Right lobe of liver (tissue), 4 donors: Measurements from ENCODE around the gene CSF1.

Experiments used
- CTCF ChIP-seq, 4 donors: fragments of 200-600 bp in 3 of 4; fragments of 450-650 bp in 1 of 4; IDR thresholded peaks; one replicate each; pipeline versions ENCODE4 v1.5.1 to v1.8.0; 2016 to 2022; ENCODE audit warnings: antibody characterized with exemption in 4 of 4, mild to moderate bottlenecking in 2 of 4
- POLR2A ChIP-seq: fragments of 450-650 bp; IDR thresholded peaks from one replicate; pipeline ENCODE4 v1.6.1; 2017; ENCODE audit warnings: antibody characterized with exemption, mild to moderate bottlenecking
- donor health status: DM: no; HTN: no; CAD: no.
- donor health status: DM: no; HTN: no; CAD: no.
- donor health status: DM: no; HTN: yes; CAD: no.

DNA sequence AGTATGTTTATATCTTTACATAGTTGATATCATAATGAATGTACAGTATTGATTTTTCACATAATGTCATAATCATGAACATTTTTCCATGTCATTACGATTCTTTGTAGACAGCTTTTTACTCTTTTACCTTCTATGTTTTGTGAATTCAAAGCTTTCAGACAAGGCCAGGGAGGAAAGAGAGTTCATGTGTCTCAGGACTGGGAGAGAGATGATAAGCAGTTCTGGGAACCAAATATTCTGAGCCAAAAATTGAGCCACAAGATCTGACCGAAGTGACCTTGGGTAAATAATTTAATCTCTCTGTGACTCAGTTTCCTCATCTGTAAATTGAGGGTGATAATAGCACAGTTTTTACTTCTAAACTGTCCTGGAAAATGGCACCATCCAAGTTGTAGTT is 31.8 kb downstream of the CSF1 start:
- no peak for TF ChIP-seq CTCF (IDR thresholded peaks at IDR 0.05)
- no peak for TF ChIP-seq POLR2A
